NCI-H2227 (cell line): ENCODE data around the gene CENPM.

Experiments
- DNase-seq: peaks from one replicate; lab custom pipeline; 2025; ENCODE audit not compliant: unreplicated experiment; lab: John Stamatoyannopoulos, UW

CENPM gene

DNA sequence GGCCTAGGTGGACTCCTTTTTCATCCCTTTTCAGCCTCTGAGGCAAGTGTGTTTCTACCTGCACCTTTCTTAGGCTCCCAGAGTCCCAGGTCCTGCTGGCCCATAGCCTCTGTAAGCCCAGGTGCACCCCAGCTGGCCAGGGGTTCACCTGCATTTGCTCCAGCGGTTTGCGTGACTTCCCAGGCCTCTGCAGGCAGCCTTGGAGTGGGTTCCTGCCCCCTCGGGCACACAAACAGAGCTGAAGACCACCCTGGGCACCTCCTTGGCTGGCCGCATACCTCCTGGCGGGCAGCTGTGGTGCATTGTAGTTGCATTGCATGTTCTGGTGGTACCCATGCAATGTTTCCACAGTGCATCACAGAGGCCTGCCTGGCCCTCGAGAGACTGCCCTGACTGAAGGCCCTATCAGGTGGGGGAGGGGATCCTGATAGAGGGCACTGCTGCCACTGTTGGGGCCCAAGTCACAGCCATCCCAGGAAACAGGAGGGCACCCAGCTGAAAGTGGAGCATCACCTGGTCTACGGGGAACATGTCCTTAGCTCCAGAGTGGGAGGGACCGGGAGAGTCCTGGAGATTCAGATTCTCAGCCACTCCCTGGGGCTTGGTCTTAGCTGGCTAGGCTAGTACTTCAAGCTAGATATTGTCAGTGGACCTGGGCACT is 46.2 kb downstream of the CENPM start:
- no peak for DNase-seq

GRCh38 chr22:41899992-41900651 is 46.8 kb downstream of the CENPM start:
- no peak for DNase-seq

GRCh38 chr22:41899110-41899509 is 47.8 kb downstream of the CENPM start:
- no peak for DNase-seq

DNA sequence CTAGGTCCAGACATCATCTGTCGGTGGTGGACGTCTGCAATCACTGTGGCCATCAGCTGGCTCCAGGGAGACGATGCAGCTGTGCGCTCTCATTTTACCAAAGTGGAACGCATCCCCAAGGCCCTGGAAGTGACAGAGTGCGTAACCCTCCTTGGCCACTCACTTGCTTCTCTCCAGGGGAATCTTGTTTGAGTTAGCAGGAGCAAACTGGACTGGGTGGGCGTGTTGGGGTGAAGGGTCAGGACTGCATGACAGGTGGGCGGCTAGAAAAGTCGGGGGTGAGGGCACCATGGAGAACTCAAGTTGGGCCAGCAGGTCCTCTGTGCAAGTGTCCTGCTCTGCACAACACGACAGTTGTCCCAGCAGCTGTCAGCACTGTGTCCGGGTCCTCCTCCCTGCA is 48.3 kb downstream of the CENPM start:
- no peak for DNase-seq

GRCh38 chr22:41893591-41894375 is 53.2 kb downstream of the CENPM start:
- no peak for DNase-seq

DNA sequence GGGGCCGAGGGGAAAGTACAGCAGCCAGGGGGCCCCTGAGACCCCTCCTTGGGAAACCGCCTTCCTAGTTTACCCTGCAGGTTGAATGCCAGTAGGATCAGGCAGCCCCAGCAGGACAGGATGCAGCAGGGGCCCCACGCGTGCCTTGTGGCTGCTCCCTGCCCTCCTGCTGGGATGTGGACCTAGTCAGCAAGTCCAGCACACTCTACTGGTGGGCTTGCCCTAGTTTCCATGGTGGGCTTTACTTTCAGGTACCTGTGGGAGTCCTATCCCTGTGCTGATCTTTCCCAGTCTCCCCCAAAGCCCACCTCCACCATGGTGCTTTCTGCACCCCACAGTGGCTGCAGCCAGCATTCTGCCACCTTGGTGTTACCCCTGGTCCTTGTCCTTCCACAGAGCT is 54.2 kb downstream of the CENPM start:
- DNase-seq: no peak

DNA sequence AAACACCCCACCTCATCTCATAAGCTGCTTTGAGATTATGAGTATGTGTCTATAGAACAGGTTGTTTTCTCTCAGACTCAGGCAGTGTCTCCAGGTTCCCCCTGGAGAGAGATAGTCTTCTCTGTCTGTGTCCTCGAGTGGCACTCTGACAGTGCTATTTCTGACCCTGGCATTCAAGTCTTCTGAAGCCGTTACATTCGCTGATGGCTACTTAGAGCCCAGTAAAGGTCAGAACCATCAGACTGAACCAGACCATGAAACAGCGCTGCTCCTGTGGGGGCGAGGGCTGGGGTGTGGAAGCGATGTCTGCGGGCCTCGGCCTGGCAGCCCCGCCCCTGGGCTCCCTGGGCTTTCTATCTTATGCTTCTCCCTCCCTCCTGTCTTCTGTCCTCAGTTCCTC is 55.5 kb downstream of the CENPM start:
- DNase-seq: no peak
